Measurements from ENCODE around the gene CDK14.

- TF ChIP-seq POLR2A (IDR thresholded peaks at IDR 0.05; ENCODE audit: low read depth, low read length) (no peak), EZH2 (IDR thresholded peaks at IDR 0.05; ENCODE audit: borderline replicate concordance, low read depth, low read length, severe bottlenecking) (no peak), GATA2 (IDR thresholded peaks at IDR 0.05; ENCODE audit: insufficient read depth, insufficient read length, low read depth, low read length) (no peak), CTCF (IDR thresholded peaks at IDR 0.05; ENCODE audit: extremely low read depth in 1 of 2, insufficient read depth in 1 of 2, low read depth in 1 of 2, low read length in 2 of 2) (no peak), JUN (IDR thresholded peaks at IDR 0.05; ENCODE audit: borderline replicate concordance, insufficient read depth, insufficient read length, low read depth) (no peak), POLR2AphosphoS5 (IDR thresholded peaks at IDR 0.05; ENCODE audit: insufficient read depth, low read depth, low read length) (no peak), MYC (IDR thresholded peaks at IDR 0.05; ENCODE audit: low read depth, low read length) (no peak), MAX (IDR thresholded peaks at IDR 0.05; ENCODE audit: insufficient read depth, insufficient read length) (no peak), FOS (IDR thresholded peaks at IDR 0.05; ENCODE audit: borderline replicate concordance, insufficient read depth, low read length) (no peak)
Measured at GRCh38 chr7:91165846-91166230, 569.7 kb downstream of the CDK14 start.
